Stimulated activated CD4-positive, alpha-beta T cell treated with anti-CD3 and anti-CD28 coated beads, Interleukin-4, amount 100 ng/mL, for 4 hours (primary cell): Measurements from ENCODE around the gene WIPF3.
"Not testable (repeated sequence)": the region's sequence is repeated elsewhere in the genome, so short reads cannot be mapped to it uniquely, and the experiment has no call there.

Source experiments
- DNase-seq, 2 experiments: peaks; one replicate each; pipeline ENCODE4 v3.0.0-alpha.2; 2020

WIPF3 gene

GRCh38 chr7:29957521-29958310 is 151.4 kb downstream of the WIPF3 start:
- DNase-seq: no peak

GRCh38 chr7:29958667-29959358 is 152.5 kb downstream of the WIPF3 start:
- no peak for DNase-seq

- not testable (repeated sequence) for DNase-seq
Measured at GRCh38 chr7:29961611-29962010, 155.3 kb downstream of the WIPF3 start.

GRCh38 chr7:29962035-29962434 is 155.7 kb downstream of the WIPF3 start:
- no peak for DNase-seq

GRCh38 chr7:29965030-29965429 is 158.7 kb downstream of the WIPF3 start:
- no peak for DNase-seq
